ENCODE data around the gene IL11.

IL11 gene

GRCh38 chr19:55377356-55378131 lies 7.3 kb upstream of the IL11 start:
- no peak for ATAC-seq
- TF ChIP-seq TOX (CRISPR knock-in tag; IDR thresholded peaks at IDR 0.05; ENCODE audit: borderline replicate concordance) (no peak), ZNF70 (CRISPR knock-in tag; IDR thresholded peaks at IDR 0.05) (no peak)

DNA sequence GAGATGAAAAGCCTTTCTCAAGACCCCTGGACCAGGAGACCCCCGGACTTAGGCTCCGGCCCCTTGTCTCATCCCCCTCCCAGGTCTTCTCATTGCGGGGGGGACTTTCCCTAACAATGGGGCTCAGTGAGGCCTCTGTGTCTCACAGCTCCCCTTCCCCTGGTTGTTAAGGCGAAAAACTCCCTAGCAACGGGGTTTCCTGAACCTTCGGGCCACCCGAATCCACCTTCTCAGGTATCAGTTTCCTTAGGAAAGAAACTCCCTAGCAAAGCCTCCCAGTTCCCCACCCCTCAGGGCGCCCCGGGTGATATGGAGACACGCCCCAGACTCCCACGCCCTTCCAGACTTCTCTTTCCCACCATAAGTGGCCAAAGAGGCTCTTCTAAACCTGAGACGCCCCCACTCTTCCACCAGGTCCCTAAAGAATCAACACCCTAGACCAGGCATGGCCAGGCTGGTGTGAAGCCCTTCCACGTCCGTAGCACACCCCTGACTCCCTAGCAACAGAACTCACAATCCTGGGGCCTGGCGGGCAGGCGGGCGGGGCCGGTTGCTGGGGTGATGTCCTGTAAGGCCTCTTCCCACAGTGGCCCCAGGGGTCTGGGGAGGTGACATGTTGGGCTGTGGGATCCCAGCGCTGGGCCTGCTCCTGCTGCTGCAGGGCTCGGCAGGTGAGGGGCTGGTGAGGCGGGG lies 6.1 kb upstream of the IL11 start, which contains the start of gene TMEM190:
TSS of gene TMEM190 (plus strand) at position 586 of the 693 bp plus-strand sequence. CDS start at position 614, 28 bp downstream.
- ATAC-seq = no peak
- TF ChIP-seq, protein P1, sequence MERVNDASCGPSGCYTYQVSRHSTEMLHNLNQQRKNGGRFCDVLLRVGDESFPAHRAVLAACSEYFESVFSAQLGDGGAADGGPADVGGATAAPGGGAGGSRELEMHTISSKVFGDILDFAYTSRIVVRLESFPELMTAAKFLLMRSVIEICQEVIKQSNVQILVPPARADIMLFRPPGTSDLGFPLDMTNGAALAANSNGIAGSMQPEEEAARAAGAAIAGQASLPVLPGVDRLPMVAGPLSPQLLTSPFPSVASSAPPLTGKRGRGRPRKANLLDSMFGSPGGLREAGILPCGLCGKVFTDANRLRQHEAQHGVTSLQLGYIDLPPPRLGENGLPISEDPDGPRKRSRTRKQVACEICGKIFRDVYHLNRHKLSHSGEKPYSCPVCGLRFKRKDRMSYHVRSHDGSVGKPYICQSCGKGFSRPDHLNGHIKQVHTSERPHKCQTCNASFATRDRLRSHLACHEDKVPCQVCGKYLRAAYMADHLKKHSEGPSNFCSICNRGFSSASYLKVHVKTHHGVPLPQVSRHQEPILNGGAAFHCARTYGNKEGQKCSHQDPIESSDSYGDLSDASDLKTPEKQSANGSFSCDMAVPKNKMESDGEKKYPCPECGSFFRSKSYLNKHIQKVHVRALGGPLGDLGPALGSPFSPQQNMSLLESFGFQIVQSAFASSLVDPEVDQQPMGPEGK (CRISPR knock-in tag; IDR thresholded peaks at IDR 0.05; ENCODE audit: borderline replicate concordance) = no peak
- TF ChIP-seq RARB (CRISPR knock-in tag; IDR thresholded peaks at IDR 0.05) = no peak
- TF ChIP-seq, protein P2, sequence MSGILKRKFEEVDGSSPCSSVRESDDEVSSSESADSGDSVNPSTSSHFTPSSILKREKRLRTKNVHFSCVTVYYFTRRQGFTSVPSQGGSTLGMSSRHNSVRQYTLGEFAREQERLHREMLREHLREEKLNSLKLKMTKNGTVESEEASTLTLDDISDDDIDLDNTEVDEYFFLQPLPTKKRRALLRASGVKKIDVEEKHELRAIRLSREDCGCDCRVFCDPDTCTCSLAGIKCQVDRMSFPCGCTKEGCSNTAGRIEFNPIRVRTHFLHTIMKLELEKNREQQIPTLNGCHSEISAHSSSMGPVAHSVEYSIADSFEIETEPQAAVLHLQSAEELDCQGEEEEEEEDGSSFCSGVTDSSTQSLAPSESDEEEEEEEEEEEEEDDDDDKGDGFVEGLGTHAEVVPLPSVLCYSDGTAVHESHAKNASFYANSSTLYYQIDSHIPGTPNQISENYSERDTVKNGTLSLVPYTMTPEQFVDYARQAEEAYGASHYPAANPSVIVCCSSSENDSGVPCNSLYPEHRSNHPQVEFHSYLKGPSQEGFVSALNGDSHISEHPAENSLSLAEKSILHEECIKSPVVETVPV (CRISPR knock-in tag; IDR thresholded peaks at IDR 0.05) = no peak

DNA sequence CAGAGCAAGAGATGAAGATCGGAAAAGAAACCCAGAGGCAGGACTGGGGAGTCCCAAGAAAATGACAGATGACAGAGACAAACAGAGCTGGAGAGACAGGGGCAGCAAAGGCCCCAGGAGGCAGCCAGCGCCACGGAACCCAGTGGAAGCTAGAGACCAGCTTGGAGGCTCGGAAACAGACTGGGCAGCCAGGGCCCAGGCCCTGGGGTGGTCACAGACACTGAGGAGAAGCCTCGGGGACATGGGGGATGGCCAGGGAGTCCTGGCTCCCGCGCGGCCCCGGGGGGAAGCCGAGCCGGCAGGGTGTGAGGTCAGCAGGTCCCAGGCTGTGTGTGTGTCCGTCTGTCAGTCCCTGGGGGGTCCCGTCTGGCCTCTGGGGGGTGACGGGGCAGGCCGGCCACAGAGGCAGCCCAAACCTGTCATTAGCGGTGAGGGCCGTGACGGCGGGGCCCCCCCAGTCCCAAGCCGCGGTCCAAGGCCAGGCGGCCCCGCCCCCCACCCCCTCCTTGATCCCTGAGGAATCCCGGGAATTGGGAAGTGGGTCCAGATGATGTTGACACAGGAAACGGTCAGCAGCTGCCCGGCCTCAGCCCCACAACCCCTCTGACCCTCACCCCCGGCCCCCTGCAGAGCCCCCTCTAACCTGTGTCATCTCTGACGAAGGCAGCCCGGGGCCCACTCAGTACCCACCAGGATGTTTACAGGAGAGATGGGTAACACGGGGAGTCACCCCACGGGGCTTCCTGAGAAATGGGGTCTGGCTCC lies 3.9 kb upstream of the IL11 start:
- peak; percentile 4; the same call in 1 of the 3 replicates for ATAC-seq
- TF ChIP-seq BACH2 (CRISPR knock-in tag; IDR thresholded peaks at IDR 0.05; ENCODE audit: borderline replicate concordance) = no peak
- TF ChIP-seq, protein P2 (CRISPR knock-in tag; IDR thresholded peaks at IDR 0.05) = no peak
- no peak for TF ChIP-seq ZFP30 (CRISPR knock-in tag; IDR thresholded peaks at IDR 0.05)
- TF ChIP-seq PPARA (CRISPR knock-in tag; IDR thresholded peaks at IDR 0.05; ENCODE audit: borderline replicate concordance) = no peak
- no peak for TF ChIP-seq OSR1 (CRISPR knock-in tag; IDR thresholded peaks at IDR 0.05)
- TF ChIP-seq SNAI2 (CRISPR knock-in tag; IDR thresholded peaks at IDR 0.05) = no peak
- no peak for TF ChIP-seq ISL1 (CRISPR knock-in tag; IDR thresholded peaks at IDR 0.05)

- no peak for ATAC-seq
- TF ChIP-seq ZNF565 (CRISPR knock-in tag; conservative IDR thresholded peaks at IDR 0.05; ENCODE audit: low read depth) = no peak
- no peak for TF ChIP-seq ISL1 (CRISPR knock-in tag; IDR thresholded peaks at IDR 0.05)
- TF ChIP-seq, protein P3, sequence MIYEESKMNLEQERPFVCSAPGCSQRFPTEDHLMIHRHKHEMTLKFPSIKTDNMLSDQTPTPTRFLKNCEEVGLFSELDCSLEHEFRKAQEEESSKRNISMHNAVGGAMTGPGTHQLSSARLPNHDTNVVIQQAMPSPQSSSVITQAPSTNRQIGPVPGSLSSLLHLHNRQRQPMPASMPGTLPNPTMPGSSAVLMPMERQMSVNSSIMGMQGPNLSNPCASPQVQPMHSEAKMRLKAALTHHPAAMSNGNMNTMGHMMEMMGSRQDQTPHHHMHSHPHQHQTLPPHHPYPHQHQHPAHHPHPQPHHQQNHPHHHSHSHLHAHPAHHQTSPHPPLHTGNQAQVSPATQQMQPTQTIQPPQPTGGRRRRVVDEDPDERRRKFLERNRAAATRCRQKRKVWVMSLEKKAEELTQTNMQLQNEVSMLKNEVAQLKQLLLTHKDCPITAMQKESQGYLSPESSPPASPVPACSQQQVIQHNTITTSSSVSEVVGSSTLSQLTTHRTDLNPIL (CRISPR knock-in tag; IDR thresholded peaks at IDR 0.05; ENCODE audit: low read depth) = no peak
- no peak for TF ChIP-seq ESRRG (CRISPR knock-in tag; IDR thresholded peaks at IDR 0.05)
- no peak for TF ChIP-seq TSHZ2 (CRISPR knock-in tag; IDR thresholded peaks at IDR 0.05)
Observed at GRCh38 chr19:55373306-55373992, 3.2 kb upstream of the IL11 start.
